ENCODE results near the gene EML1. TPM values are rescaled to one million over a fixed set of nuclear protein-coding genes. Genes with fewer than 3 reads are reported as not detected.

EML1 gene
- total RNA-seq, 1 donor from 2014 or later = 34.5 TPM

DNA sequence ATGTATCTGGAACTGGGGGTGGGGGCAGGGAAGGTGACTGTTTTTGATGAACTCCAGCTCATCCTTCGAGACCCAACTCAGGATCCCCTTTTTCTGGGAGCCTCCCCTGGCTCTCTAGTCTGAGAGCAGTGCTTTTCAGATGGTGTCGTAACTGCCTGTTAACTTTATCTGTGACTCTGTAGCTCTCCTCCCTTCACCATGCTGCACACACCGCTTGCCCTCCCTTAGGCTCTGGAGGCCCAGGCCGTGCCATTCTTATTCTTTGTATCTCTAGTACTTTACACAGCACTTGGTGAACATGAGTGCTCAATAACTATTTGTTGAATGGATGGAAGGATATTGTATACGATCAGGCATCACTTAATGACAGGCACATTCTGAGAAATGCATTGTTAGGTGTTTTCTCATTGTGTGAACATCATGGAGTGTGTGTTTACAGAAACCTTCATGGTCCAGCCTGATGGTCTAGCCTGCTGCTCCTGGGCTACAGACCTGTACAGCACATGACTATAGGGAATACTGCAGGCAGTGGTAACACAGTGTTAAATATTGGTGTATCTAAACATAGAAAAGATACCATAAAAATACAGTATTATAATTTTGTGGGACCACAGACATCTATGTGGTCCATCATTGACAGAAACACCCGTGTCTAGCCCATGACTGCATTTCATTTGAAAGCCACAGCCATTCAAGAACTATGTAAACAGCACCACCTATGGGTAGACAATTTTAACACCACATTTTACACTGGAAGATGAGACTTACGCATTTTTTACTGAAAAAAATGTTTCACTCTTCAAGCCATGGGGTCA lies 91.8 kb downstream of the EML1 start:
- TF ChIP-seq, protein P1, sequence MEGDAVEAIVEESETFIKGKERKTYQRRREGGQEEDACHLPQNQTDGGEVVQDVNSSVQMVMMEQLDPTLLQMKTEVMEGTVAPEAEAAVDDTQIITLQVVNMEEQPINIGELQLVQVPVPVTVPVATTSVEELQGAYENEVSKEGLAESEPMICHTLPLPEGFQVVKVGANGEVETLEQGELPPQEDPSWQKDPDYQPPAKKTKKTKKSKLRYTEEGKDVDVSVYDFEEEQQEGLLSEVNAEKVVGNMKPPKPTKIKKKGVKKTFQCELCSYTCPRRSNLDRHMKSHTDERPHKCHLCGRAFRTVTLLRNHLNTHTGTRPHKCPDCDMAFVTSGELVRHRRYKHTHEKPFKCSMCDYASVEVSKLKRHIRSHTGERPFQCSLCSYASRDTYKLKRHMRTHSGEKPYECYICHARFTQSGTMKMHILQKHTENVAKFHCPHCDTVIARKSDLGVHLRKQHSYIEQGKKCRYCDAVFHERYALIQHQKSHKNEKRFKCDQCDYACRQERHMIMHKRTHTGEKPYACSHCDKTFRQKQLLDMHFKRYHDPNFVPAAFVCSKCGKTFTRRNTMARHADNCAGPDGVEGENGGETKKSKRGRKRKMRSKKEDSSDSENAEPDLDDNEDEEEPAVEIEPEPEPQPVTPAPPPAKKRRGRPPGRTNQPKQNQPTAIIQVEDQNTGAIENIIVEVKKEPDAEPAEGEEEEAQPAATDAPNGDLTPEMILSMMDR (IDR thresholded peaks at IDR 0.05) = peak; percentile 79
- Histone ChIP-seq H3K4me3 (no peak overlapping the region), H3K4me1 (no peaks in the 10 kb centered on the region), H3K36me3 (peaks cover 3% of the 10 kb centered on the region), H3K9me3 (no peaks in the 10 kb centered on the region), H3K27ac (no peak overlapping the region), H3K27me3 (ENCODE audit: low read depth) (no peaks in the 10 kb centered on the region)
- ATAC-seq (peak; percentile 77 to 82), DNase-seq (no peak)
- intact Hi-C loops (cut with DNase I) = loop anchor here (10.0 kb wide), 1 partner anchor 150 kb away; no protein-coding TSS in a partner anchor

- intact Hi-C loops (cut with DNase I) = loop anchor here (10.0 kb wide), 1 partner anchor 151 kb away; no protein-coding TSS in a partner anchor
- no peaks in the 10 kb centered on the region for H3K9me3 ChIP-seq
- TF ChIP-seq, protein P1 (IDR thresholded peaks at IDR 0.05) = no peak
- H3K27me3 ChIP-seq (ENCODE audit: low read depth) = no peaks in the 10 kb centered on the region
- DNase-seq = no peak
- no peak for ATAC-seq
- no peak overlapping the region for H3K4me3 ChIP-seq
- no peak overlapping the region for H3K27ac ChIP-seq
- no peaks in the 10 kb centered on the region for H3K4me1 ChIP-seq
- H3K36me3 ChIP-seq = peaks cover 3% of the 10 kb centered on the region
Measured at GRCh38 chr14:99885649-99885958, 92.4 kb downstream of the EML1 start.

GRCh38 chr14:99887407-99887806 lies 94.2 kb downstream of the EML1 start:
- H3K36me3 ChIP-seq = peaks cover 3% of the 10 kb centered on the region
- H3K27me3 ChIP-seq (ENCODE audit: low read depth) = no peaks in the 10 kb centered on the region
- ATAC-seq = peak in 1 of 2 donors; percentile 14
- intact Hi-C loops (cut with DNase I) = loop anchor here (10.0 kb wide), 1 partner anchor 153 kb away; no protein-coding TSS in a partner anchor
- H3K9me3 ChIP-seq = no peaks in the 10 kb centered on the region
- no peaks in the 10 kb centered on the region for H3K4me1 ChIP-seq
- no peak for DNase-seq
- TF ChIP-seq, protein P1 (IDR thresholded peaks at IDR 0.05) = no peak
- H3K4me3 ChIP-seq = no peak overlapping the region
- H3K27ac ChIP-seq = no peak overlapping the region

DNA sequence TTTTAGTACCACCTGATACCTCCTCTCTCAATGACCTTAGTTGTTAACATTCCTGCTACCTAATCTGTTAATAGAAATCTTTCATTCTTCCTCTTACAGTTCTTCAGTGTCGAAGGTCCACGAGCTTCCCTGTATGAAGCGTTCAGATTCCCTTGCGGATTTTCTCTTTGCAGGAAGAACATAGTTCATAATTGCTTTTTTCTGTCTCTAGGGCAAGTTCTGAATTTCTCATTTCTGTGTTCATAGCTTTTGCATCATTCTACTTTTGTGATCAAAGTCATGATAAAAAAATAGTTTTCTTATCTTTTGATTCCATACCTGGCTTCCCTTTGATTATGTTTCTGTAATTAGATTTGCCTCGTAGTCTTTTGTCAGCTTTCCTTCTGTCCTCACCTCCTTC lies 94.9 kb downstream of the EML1 start:
- Histone ChIP-seq H3K9me3 (no peaks in the 10 kb centered on the region), H3K36me3 (peaks cover 3% of the 10 kb centered on the region), H3K4me3 (no peak overlapping the region), H3K27ac (no peak overlapping the region), H3K4me1 (no peaks in the 10 kb centered on the region), H3K27me3 (ENCODE audit: low read depth) (no peaks in the 10 kb centered on the region)
- TF ChIP-seq, protein P1 (IDR thresholded peaks at IDR 0.05) = no peak
- ATAC-seq (no peak), DNase-seq (no peak)
- intact Hi-C loops (cut with DNase I) = loop anchor here (10.0 kb wide), 1 partner anchor 153 kb away; no protein-coding TSS in a partner anchor

GRCh38 chr14:99889268-99889667 lies 96.1 kb downstream of the EML1 start:
- Histone ChIP-seq H3K4me3 (no peak overlapping the region), H3K4me1 (no peaks in the 10 kb centered on the region), H3K9me3 (no peaks in the 10 kb centered on the region), H3K27me3 (ENCODE audit: low read depth) (no peaks in the 10 kb centered on the region), H3K36me3 (no peaks in the 10 kb centered on the region), H3K27ac (no peak overlapping the region)
- intact Hi-C loops (cut with DNase I) = loop anchor here (10.0 kb wide), 1 partner anchor 154 kb away; no protein-coding TSS in a partner anchor
- TF ChIP-seq, protein P1 (IDR thresholded peaks at IDR 0.05) = no peak
- ATAC-seq = no peak
- DNase-seq = no peak
